GM18867 (cell line): ENCODE data around the gene OR7G1.

ENCODE experiments used
- ATAC-seq: cut with Tn5 transposase; IDR thresholded peaks from one replicate; pipeline ENCODE4 v1.9.1; 2021; ENCODE audit warnings: mild to moderate bottlenecking, moderate library complexity; ENCODE audit not compliant: unreplicated experiment

OR7G1 gene, protein sequence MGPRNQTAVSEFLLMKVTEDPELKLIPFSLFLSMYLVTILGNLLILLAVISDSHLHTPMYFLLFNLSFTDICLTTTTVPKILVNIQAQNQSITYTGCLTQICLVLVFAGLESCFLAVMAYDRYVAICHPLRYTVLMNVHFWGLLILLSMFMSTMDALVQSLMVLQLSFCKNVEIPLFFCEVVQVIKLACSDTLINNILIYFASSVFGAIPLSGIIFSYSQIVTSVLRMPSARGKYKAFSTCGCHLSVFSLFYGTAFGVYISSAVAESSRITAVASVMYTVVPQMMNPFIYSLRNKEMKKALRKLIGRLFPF

GRCh38 chr19:9115307-9115813 is at the start of gene OR7G1:
TSS of gene OR7G1 (minus strand) at chr19:9115763. CDS start at chr19:9115763, 0 bp downstream.
- ATAC-seq: no peak

DNA sequence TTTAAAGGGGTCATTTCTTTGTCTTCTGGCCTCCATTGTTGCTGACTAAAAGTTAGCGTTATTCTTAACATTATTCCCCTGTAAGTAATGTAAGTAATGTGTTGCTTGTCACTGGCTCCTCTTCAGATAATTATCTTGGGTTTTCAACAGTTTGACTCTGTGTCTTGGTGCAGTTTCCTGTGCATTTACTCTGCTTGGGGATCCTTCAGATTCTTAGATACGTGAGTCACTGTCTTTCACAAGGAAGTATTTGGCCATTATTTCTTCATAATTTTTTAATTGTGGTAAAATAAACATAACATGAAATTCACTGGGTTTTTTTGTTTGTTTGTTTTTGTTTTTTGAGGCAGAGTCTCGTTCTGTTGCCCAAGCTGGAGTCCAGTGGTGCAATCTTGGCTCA is 49.7 kb upstream of the OR7G1 start:
- ATAC-seq: no peak

DNA sequence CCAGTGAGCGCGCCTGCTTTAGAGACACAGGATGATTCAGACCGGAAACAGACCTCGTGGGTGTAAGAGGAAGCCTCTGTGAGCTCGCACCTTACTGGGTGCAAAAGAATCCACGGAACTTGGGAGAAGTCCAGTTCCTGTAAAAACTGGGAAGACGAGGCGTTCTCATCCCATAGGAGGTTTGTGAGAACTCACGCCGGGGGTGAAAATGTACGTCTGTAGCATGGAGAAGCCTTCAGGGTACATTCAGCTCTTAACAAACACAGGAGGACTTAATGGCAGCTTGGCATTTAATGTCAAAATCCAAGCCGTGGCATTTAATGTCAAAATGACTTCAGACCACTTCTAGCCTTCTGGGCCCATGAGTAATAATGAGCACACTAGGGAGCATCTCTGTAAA is 45.9 kb upstream of the OR7G1 start:
- ATAC-seq: no peak

GRCh38 chr19:9159891-9160290 is 44.3 kb upstream of the OR7G1 start:
- no peak for ATAC-seq

DNA sequence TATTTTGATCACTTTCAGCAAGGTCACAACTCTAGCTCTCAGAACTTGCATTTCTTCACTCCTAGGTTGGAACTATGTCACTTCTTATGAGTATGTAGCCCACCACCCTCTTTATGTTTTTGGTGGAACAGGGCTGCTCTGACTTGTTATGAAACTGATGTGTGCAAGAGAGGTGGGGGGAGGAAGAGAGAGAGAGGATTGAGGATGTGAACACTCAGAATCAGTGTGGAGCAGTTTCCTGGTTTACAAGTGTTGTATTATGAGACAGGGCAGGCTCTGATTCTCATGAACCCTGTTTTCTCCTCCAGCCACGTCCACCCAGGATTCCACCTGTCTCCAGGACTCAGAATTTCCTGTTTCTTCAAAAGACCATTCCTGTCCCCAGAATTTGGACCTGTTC is 40.7 kb upstream of the OR7G1 start:
- ATAC-seq: no peak

- ATAC-seq: no peak
Measured at GRCh38 chr19:9155591-9155990, 40.0 kb upstream of the OR7G1 start.

DNA sequence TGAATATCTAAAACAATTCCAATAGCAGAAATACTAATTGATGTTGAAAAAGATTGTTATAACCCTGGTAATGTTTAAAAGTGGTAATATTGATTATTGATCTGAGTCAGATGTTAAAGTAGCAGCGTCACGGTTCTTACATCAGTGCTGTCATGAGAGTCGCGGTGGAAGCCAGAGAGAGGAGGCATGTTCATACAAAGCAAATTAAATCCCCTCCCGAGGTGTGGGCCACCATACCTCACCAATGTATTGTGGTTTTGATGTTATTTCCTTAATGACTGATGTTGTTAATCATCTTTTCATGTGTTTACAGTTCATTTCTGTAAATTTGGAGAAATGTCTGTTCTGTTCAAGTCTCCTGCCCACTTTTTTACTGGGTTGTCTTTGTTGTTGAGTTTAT is 35.8 kb upstream of the OR7G1 start:
- no peak for ATAC-seq

DNA sequence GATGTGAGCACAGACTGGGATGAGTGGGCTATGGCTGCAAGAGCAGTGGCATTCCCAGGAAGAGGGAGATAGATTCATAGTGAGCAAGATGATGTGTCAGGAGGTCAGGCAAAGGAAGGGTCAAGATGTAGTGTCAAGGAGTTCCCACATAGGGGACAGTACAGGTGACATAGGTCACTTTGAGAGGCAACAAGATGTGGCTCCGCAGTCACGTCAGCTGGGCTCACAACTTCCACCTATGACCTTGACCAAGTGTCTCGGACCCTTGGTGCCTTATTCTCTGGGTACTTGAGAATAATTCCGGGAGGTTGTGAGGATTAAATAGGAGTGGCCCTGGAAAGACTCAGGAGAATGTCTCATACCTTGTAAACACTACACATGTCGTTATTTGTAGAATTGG is 35.1 kb upstream of the OR7G1 start:
- ATAC-seq: no peak

DNA sequence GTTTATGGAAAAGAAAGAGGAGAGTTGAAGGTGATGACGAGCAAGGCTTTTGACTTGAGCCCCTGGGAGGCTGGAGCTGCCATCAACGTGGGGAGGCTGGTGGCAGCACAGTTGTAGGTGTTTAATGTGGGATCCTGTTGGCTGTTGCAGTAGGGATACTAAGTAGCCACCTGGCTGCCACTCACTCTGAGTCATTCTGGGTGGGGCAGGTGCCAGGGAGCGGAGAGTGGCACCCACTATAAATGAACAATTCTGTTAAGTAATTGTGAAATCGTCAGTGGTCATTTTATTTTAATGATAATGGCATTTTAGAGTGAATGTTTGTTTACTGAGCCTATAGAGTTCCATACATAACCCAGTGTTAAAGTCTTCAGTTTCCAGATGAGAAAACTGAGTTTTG is 34.4 kb upstream of the OR7G1 start:
- no peak for ATAC-seq

DNA sequence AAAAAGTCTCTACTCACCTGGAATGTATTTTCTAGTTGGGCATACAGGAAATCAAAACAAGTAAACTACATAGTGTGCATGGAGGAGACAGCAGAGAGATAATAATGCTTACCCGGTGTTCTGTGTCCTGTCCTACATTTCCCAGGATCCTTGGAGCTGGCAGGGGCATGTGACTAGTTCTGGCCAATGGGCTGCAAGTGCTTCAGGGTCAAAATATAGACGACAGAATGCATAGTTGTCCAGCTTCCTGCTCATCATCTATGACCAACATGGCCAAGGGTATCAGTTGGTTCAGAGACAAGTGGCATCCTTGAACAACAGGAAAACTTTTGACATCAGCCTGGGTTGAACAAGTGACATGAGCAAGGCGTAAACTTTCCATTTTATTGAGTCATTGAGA is 33.1 kb upstream of the OR7G1 start:
- no peak for ATAC-seq

DNA sequence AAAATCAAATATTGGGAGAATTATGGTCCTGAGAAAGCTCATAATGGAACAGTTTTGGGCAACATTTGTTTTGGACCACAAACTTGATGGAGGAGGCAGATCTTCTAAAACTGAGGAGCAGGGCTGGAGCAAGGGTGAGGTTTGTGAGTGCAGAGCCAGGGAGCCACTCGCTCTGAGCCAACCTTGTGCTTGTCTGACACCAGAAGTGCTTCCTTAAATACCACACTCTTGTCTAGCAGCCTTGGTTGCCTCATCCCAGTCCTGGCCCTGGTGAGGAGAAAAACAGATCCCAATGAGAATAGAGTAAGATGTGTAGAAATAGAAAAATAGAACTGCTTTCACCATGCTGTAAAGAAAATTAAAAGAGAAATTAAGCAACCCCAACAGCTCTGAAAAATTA is 31.3 kb upstream of the OR7G1 start:
- no peak for ATAC-seq

DNA sequence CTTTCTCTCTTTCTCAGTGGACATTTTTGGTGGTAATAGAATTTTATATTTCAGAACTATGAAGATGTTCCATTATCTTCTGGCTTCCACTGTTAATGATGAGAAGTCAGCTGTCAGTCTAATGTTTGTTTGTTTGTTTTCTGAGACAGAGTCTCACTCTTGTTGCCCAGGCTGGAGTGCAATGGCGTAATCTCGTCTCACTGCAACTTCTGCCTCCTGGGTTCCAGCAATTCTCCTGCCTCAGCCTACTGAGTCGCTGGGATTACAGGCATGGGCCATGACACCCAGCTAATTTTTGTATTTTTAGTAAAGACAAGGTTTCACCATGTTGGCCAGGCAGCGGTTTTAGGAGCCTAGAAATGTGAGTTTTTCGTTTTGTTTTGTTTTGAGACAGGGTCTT is 29.4 kb upstream of the OR7G1 start:
- no peak for ATAC-seq

DNA sequence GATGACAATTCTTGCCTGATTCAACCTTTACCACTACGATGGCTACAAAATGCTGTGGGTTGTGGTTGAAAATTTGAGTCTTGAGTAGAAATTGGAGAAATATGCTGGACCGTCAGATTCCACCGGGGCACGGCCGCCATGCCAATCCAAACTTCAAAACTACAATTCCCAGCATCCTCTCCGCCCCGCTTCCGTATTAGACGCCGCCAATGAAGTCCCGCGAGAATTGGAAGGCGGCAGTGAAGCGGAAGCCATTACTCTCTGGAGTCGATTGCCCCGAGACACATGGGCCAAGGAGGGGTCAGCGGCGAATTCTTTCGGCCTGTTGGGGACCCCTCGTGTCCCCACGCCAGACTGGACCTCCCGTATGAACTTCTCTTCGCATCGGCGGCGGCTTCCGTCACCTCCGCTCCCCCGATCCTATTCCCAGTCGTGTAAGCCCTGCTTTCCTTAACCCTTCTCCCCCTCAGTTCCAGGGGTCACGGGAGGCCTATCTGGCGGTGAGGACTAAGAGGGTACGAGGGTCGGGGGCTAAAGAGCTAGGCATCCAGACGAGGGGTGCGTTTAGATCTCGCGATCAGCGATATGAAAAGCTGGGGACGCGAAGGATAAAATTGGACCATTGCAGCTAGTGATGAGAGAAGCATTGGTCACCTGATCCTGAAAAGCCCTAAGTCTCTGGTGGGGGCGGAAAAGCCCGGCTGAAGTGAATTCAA is 24.8 kb upstream of the OR7G1 start, which contains the start of gene ZNF317:
ZNF317 (plus strand) TSS at position 239 of the 716 bp plus-strand sequence. CDS start 15,620 bp downstream, outside the sequence.
- ATAC-seq: peak; percentile 97

DNA sequence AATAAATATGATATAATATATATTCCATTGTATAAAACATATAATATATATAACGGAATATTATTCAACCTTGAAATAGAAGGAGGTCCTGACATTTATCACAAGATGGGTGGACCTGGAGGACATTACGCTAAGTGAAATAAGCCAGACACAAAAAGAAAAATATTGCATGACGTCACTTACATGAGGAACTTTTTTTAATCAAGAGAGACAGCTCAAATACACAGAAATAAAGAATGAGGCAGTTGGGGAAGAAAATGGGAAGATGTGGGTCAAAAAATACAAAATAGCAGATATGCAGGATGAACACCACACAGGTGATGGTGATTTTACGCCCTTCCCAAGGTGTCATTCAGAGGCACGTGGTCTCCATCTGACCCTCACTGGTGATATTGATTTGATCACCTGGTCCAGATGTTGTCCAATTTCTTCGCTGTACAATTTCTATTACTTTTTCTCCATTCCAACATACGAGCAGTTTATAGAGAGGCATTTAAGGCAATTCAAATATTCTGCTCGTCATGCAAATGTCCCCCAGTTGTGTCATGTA is 24.1 kb upstream of the OR7G1 start:
- peak; percentile 10 for ATAC-seq

DNA sequence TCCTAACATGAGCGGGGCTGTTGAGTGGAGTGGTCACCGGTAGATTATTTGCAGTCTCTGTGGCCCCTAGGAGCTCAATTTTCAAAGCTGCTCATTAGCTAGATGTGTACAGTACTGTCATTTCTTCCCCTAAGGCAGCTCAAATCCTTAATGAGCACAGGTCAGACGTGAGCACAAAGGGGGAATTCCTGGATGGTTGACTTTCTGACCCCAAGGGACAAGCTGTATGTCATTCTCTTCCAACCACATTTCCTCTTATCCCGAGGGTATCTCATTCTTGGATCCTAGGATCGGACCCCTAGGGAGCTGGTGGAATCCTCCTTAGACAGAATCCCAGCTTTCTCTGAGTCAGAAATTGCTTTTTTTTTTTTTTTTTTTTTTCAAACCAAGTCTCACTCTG is 16.9 kb upstream of the OR7G1 start:
- no peak for ATAC-seq

DNA sequence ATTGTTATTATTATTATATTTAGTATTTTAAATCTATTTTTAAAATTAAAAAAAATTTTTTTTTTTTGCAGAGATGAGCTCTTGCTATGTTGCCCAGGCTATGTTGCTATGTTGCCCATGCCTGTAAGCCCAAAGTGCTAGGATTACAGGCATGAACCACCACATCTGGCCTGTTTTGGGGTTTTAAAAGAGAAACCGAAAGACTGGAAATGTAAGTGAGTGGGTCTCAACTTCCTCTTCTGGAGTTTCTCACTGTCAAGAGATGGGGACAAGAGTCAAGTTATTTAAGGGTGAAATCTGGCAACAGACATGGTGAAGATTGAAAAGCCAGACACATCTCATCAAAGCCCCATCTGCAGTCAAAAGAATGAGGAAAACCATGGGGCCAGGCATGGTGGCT is 15.4 kb upstream of the OR7G1 start:
- ATAC-seq: no peak

GRCh38 chr19:9128171-9128570 is 12.6 kb upstream of the OR7G1 start:
- ATAC-seq: no peak

- ATAC-seq: no peak
Measured at GRCh38 chr19:9126900-9127405, 11.4 kb upstream of the OR7G1 start, which contains the start of gene OR7G3. TSS of gene OR7G3 (minus strand) at chr19:9126950. CDS start at chr19:9126950, 0 bp downstream.

DNA sequence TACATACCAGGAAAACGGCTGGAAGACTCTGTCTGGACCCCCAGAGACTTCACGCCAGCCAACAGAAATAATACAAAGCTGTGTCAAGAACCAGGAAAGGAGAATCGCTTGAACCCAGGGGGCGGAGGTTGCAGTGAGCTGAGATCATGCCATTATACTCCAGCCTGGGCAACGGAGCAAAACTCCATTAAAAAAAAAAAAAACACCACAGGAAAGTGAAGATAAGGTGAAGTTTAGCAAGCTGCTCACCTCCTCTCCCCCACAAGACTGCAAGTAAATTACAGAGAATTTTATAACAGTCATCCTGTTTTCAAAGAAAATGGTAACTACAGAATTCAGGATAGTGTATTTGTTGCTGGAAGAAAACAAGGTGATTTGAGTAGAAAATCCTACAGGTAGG is 984 bp upstream of the OR7G1 start:
- ATAC-seq: no peak

DNA sequence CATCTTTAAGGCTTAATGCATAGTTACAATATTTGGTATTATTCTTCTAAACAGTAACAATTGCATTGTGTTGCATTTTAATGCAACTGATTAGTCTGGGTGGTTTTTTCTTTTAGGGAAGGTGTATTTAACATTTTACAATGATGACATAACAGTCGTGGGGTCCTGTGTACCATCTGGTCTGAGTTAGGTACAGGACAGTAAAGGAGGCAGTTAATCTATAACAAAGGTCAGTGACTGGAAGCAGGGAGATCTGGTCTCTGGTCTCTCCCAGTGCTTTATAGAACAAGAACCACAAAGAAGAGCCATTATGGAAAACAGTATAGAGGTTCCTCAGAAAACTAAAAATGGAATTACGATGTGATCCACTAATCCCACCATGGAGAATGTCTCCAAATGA is 5.6 kb downstream of the OR7G1 start:
- no peak for ATAC-seq

GRCh38 chr19:9107375-9107774 is 8.2 kb downstream of the OR7G1 start, which contains the start of gene OR7G2:
TSS of gene OR7G2 (minus strand) at chr19:9107475. CDS start at chr19:9103243, 4,232 bp downstream.
- no peak for ATAC-seq

- ATAC-seq: no peak
Measured at GRCh38 chr19:9086761-9087160, 28.8 kb downstream of the OR7G1 start, which contains the start of gene OR1M1. TSS of gene OR1M1 (plus strand) at chr19:9087061. CDS start at chr19:9093245, 6,184 bp downstream.
